ENCODE results near the gene RPS15.
A peak's percentile ranks its signal among the peaks of the same experiment; 100 is the strongest.

DNA sequence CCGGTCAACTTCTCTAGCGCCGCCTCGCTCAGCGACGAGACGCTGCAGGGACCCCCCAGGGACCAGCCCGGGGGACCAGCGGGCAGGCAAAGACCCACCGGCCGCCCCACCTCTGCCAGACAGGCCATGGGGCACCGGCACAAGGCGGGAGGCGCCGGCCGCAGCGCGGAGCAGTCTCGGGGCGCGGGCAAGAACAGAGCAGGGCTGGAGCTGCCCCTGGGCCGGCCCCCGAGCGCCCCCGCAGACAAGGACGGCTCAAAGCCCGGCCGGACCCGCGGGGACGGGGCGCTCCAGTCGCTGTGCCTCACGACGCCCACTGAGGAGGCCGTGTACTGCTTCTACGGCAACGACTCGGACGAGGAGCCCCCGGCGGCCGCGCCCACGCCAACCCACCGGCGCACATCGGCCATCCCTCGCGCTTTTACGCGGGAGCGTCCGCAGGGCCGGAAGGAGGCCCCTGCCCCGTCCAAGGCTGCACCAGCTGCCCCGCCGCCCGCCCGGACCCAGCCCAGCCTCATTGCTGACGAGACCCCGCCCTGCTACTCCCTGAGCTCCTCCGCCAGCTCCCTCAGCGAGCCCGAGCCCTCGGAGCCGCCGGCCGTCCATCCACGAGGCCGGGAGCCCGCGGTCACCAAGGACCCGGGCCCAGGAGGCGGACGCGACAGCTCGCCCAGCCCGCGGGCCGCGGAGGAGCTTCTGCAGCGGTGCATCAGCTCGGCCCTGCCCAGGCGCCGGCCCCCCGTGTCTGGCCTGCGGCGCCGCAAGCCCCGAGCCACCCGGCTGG, 29.5 kb downstream of the RPS15 start:
- TF ChIP-seq, protein P1, sequence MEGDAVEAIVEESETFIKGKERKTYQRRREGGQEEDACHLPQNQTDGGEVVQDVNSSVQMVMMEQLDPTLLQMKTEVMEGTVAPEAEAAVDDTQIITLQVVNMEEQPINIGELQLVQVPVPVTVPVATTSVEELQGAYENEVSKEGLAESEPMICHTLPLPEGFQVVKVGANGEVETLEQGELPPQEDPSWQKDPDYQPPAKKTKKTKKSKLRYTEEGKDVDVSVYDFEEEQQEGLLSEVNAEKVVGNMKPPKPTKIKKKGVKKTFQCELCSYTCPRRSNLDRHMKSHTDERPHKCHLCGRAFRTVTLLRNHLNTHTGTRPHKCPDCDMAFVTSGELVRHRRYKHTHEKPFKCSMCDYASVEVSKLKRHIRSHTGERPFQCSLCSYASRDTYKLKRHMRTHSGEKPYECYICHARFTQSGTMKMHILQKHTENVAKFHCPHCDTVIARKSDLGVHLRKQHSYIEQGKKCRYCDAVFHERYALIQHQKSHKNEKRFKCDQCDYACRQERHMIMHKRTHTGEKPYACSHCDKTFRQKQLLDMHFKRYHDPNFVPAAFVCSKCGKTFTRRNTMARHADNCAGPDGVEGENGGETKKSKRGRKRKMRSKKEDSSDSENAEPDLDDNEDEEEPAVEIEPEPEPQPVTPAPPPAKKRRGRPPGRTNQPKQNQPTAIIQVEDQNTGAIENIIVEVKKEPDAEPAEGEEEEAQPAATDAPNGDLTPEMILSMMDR (conservative IDR thresholded peaks at IDR 0.05; ENCODE audit: low read depth, low read length) = no peak
- peak; percentile 71 for TF ChIP-seq EZH2 (IDR thresholded peaks at IDR 0.05; ENCODE audit: borderline replicate concordance, low read depth, low read length, poor library complexity, severe bottlenecking)
